CD4-positive, alpha-beta T cell (primary cell): Measurements from ENCODE around the gene ZNF585A. TPM values are rescaled to one million over a fixed set of nuclear protein-coding genes. Genes with fewer than 3 reads are reported as not detected.

Experiments used
- ATAC-seq: fragments of 200-7000 bp; cut with Tn5 transposase; one replicate; pipeline ENCODE4 v1.10.0; 2022; ENCODE audit warnings: mild to moderate bottlenecking; ENCODE audit not compliant: poor library complexity
- CTCF ChIA-PET: fragments of 350-600 bp; sonication (Branson Sonifier 250); formaldehyde crosslinking; loops from one replicate; lab custom pipeline; 2021; ENCODE audit warnings: antibody characterized with exemption, inconsistent platforms; lab: Charles Lee
- POLR2A ChIA-PET: fragments of 350-600 bp; sonication (Branson Sonifier 250); formaldehyde crosslinking; loops from one replicate; lab custom pipeline; 2021; ENCODE audit warnings: antibody characterized with exemption, inconsistent platforms; lab: Charles Lee
- DNase-seq, 14 experiments: peaks; one replicate each; pipeline ENCODE4 v3.0.0-alpha.2; 2013 to 2020; ENCODE audit warnings: mixed read lengths in 2 of 14
- H3K27ac ChIP-seq, 2 donors: one replicate each; pipeline versions ENCODE4 v1.5.1 to v1.7.0; 2013; ENCODE audit warnings: low read length in 2 of 2, low read depth in 1 of 2, mild to moderate bottlenecking in 1 of 2
- H3K27me3 ChIP-seq, 2 experiments: 1 replicate in 1 of 2; 2 replicates in 1 of 2; pipeline versions ENCODE4 v1.6.1 to v1.7.0; 2013; ENCODE audit warnings: low read length in 2 of 2, control low read depth in 1 of 2, mild to moderate bottlenecking in 1 of 2, moderate library complexity in 1 of 2; ENCODE audit not compliant: insufficient read depth in 2 of 2, control insufficient read depth in 1 of 2
- H3K36me3 ChIP-seq: one replicate; pipeline ENCODE4 v1.6.1; 2013; ENCODE audit warnings: low read length, control low read depth; ENCODE audit not compliant: insufficient read depth
- H3K4me1 ChIP-seq: one replicate; pipeline ENCODE4 v1.6.1; 2013; ENCODE audit warnings: low read length, control low read depth; ENCODE audit not compliant: insufficient read depth
- H3K4me3 ChIP-seq: one replicate; pipeline ENCODE4 v1.5.1; 2013; ENCODE audit warnings: mild to moderate bottlenecking, low read length, moderate library complexity
- H3K9me3 ChIP-seq, 2 experiments: 1 replicate in 1 of 2; 2 replicates in 1 of 2; pipeline versions ENCODE4 v1.6.1 to v1.7.0; 2013; ENCODE audit warnings: low read length in 2 of 2, mild to moderate bottlenecking in 2 of 2, control low read depth in 1 of 2, moderate library complexity in 1 of 2; ENCODE audit not compliant: control insufficient read depth in 1 of 2, insufficient read depth in 1 of 2
- H3K27ac Mint-ChIP-seq: one replicate; pipeline ENCODE4 v1.8.0; 2020; ENCODE audit warnings: mixed read lengths
- H3K27me3 Mint-ChIP-seq: one replicate; pipeline ENCODE4 v1.8.0; 2021; ENCODE audit warnings: mixed read lengths
- H3K36me3 Mint-ChIP-seq: one replicate; pipeline ENCODE4 v1.8.0; 2021; ENCODE audit warnings: low read depth, mixed read lengths
- H3K4me1 Mint-ChIP-seq: one replicate; pipeline ENCODE4 v1.8.0; 2021; ENCODE audit warnings: low read depth, mixed read lengths
- H3K4me3 Mint-ChIP-seq: one replicate; pipeline ENCODE4 v1.8.0; 2020; ENCODE audit warnings: mild to moderate bottlenecking, mixed read lengths
- H3K9me3 Mint-ChIP-seq: one replicate; pipeline ENCODE4 v1.8.0; 2020; ENCODE audit warnings: mixed read lengths
- intact Hi-C, 2 experiments: fragments of 100-400 bp; cut with DNase I in 1 of 2; cut with micrococcal nuclease in 1 of 2; formaldehyde crosslinking; loops; one replicate each; pipeline versions ENCODE4 v1.15.1 to v1.9.0; 2023 to 2025; cut with DNase I, micrococcal nuclease
- polyA plus RNA-seq, 2 donors: library from polyadenylated mRNA; unstranded; fragments of 120-200 nt; gene quantifications; one replicate each; pipeline ENCODE4 v1.2.1, GENCODE V29; 2013
- total RNA-seq, 174 experiments: library from RNA in 2 of 174; stranded (reverse) in 2 of 174; gene quantifications; one replicate each; pipeline ENCODE4 v1.2.3 and lab custom pipeline; 2021 to 2026
- TF ChIP-seq, protein P1 (sequence below): fragments of 200-600 bp; IDR thresholded peaks from one replicate; pipeline ENCODE4 v1.8.0; 2022; ENCODE audit warnings: antibody characterized with exemption, mild to moderate bottlenecking

Gene ZNF585A
- total RNA-seq (1 to 10 TPM; 4.5 to 4.6 TPM), total RNA-seq (lab: John Stamatoyannopoulos, UW) (1.5 to 27.9 (median 7.1) reads per million in 172 experiments)
- polyA plus RNA-seq (2013, experiment 1 of 2): 22.9 TPM
- 19.3 TPM for polyA plus RNA-seq (2013, experiment 2 of 2)

DNA sequence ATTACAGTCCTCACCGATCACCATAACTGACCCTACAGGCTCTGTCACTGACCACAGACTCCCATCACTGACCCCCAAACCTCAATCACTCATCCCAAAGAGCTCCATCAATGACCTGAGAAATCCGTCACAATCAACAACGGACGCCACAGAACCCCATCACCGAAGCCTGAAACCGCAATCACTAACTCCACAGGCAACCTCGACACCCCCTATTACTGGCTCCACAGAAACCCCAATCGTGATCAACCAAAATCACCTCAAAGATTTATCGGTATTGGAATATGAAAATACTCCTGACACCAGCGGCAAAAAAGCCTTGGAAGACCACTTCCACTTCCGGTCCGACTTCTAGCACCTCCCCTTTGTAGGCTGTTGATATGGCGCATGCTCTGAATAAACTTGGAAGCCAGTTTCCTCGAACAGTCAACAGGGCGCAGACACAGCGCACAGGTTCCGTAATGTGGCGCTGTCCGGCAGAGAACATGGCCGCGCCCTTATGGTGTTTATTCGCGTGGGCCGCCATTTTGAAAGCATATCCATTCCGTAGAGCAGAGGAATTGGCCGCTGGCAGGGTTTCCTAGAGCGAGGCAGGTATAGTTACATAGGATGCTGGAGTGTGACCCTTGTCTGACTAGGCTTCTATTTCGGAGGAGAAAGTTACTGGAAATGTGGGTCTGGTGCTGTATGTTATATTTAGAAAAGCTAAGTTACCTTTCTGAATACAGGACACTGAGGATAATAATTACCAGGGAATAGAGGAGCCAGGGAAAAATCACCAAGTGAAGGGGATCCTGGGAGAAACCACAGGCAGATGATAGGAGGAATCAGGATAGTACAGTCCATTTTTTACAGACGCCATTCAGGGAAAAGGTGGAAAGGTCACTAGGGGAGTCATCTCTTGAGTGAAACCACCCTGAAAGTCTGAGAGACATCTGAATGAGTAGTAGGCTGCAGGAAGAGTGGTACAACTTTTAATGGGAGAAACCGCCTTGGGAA is at the start of gene ZNF585A:
TSS of gene ZNF585A (minus strand) at position 328 of the 999 bp plus-strand sequence. CDS start 2,785 bp downstream, outside the sequence.
- POLR2A ChIA-PET: interaction anchor here (0.5 to 1.7 kb wide), 12 partner anchors 13 to 734 kb away, joined by 3 to 10 read pairs (median 4); partner anchors contain the start of genes WDR87, ZNF345, ZNF383 and ZNF420

DNA sequence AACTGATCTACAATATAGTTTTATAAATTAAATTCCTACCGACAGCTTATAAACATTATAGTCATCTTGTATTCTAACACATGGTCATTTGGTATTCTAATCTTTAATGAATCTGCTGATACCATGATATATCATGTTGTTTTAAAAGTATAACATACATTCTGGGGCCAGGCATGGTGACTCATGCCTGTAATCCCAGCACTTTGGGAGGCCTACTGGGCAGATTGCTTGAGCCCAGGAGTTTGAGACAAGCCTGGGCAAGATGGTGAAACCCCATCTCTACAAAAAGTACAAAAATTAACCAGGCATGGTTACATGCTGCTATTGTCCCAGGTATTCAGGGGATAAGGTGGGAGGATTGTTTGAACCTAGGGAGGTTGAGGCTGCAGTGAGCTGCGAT is 48.6 kb upstream of the ZNF585A start:
- intact Hi-C loops: no loop called here
- no peak for ATAC-seq
- no peak overlapping the region for H3K27ac Mint-ChIP-seq
- DNase-seq: no peak
- peaks cover 87% of the 10 kb centered on the region for H3K36me3 Mint-ChIP-seq
- peaks cover 42% of the 10 kb centered on the region for H3K4me1 Mint-ChIP-seq
- Histone ChIP-seq H3K4me1 (peaks cover 14% of the 10 kb centered on the region), H3K27ac (no peak overlapping the region), H3K4me3 (no peak overlapping the region), H3K36me3 (peaks cover 25% of the 10 kb centered on the region), H3K27me3 (no peaks in the 10 kb centered on the region), H3K9me3 (peaks cover 28 to 41% of the 10 kb centered on the region in 2 experiments)
- CTCF ChIA-PET: no interaction called here
- POLR2A ChIA-PET: no interaction called here
- H3K27me3 Mint-ChIP-seq: no peaks in the 10 kb centered on the region
- H3K9me3 Mint-ChIP-seq: peaks cover 8% of the 10 kb centered on the region
- TF ChIP-seq, protein P1, sequence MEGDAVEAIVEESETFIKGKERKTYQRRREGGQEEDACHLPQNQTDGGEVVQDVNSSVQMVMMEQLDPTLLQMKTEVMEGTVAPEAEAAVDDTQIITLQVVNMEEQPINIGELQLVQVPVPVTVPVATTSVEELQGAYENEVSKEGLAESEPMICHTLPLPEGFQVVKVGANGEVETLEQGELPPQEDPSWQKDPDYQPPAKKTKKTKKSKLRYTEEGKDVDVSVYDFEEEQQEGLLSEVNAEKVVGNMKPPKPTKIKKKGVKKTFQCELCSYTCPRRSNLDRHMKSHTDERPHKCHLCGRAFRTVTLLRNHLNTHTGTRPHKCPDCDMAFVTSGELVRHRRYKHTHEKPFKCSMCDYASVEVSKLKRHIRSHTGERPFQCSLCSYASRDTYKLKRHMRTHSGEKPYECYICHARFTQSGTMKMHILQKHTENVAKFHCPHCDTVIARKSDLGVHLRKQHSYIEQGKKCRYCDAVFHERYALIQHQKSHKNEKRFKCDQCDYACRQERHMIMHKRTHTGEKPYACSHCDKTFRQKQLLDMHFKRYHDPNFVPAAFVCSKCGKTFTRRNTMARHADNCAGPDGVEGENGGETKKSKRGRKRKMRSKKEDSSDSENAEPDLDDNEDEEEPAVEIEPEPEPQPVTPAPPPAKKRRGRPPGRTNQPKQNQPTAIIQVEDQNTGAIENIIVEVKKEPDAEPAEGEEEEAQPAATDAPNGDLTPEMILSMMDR: no peak
- H3K4me3 Mint-ChIP-seq: no peak overlapping the region

More for the DNA sequence above, at the start of gene ZNF585A:
- Mint-ChIP-seq H3K4me3 (no peak within 1 kb of the TSS), H3K27me3 (no peaks in the 10 kb centered on the region), H3K9me3 (peaks cover 14% of the 10 kb centered on the region), H3K27ac (no peak within 1 kb of the TSS), H3K36me3 (peaks cover 42% of the 10 kb centered on the region), H3K4me1 (no peaks in the 10 kb centered on the region)
- intact Hi-C loops: loop anchor here (1.0 to 10.0 kb wide), 14 partner anchors 38 to 1200 kb away; partner anchors contain the start of genes ZNF420 (in 2 of the 2), ZNF585B (in 2 of the 2), PSMD8 (in 1 of the 2) and SIPA1L3 (in 1 of the 2)
- Histone ChIP-seq H3K4me3 (peak within 1 kb of the TSS; percentile 77), H3K27me3 (no peaks in the 10 kb centered on the region), H3K4me1 (peaks cover 11% of the 10 kb centered on the region), H3K27ac (peak within 1 kb of the TSS; percentile 63 to 73), H3K36me3 (peaks cover 23% of the 10 kb centered on the region), H3K9me3 (peaks cover 24 to 26% of the 10 kb centered on the region in 2 experiments)
- TF ChIP-seq, protein P1: no peak
- DNase-seq (peak; percentile 83 to 98 (median 89)), ATAC-seq (peak; percentile 99)
- CTCF ChIA-PET: interaction anchor here (2.0 kb wide), 1 partner anchor 199 kb away, joined by 7 read pairs; no protein-coding TSS in a partner anchor

GRCh38 chr19:37220383-37220782 is 47.9 kb upstream of the ZNF585A start:
- POLR2A ChIA-PET: no interaction called here
- ATAC-seq: no peak
- Mint-ChIP-seq H3K9me3 (peaks cover 8% of the 10 kb centered on the region), H3K27ac (no peak overlapping the region), H3K4me3 (peak overlapping the region; percentile 93), H3K27me3 (no peaks in the 10 kb centered on the region), H3K36me3 (peaks cover 80% of the 10 kb centered on the region), H3K4me1 (peaks cover 42% of the 10 kb centered on the region)
- Histone ChIP-seq H3K4me3 (no peak overlapping the region), H3K4me1 (peaks cover 14% of the 10 kb centered on the region), H3K36me3 (peaks cover 18% of the 10 kb centered on the region), H3K9me3 (peaks cover 21 to 41% of the 10 kb centered on the region in 2 experiments), H3K27ac (no peak overlapping the region), H3K27me3 (no peaks in the 10 kb centered on the region)
- CTCF ChIA-PET: no interaction called here
- TF ChIP-seq, protein P1: no peak
- intact Hi-C loops: no loop called here
- no peak for DNase-seq
